Measurements from ENCODE around the gene FOSL2. TPM values are rescaled to one million over a fixed set of nuclear protein-coding genes. Genes with fewer than 3 reads are reported as not detected.

The FOSL2 gene
- total RNA-seq, 1 donor from 2014 or later = 156 TPM

DNA sequence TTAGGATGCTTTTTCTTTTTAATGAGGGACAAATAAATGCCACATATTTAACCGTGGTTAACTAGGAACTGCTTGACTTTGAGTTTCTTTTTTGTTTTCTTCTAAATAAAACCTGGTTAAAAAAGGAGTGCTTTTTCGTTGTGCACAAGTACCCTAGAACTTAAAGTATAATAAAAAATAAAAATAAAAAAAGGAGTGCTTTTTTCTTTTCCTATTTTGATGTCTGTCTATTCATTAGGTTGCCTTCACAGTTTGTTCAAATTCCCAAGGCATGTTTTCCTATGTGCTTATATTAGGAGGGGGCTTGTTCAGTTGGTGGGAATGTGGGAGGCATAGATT, 4.4 kb downstream of the FOSL2 start:
- Mint-ChIP-seq H3K4me1 (ENCODE audit: low read depth) (peaks cover 41% of the 10 kb centered on the region), H3K36me3 (ENCODE audit: low read depth) (peaks cover 50% of the 10 kb centered on the region), H3K27ac (no peak overlapping the region), H3K9me3 (no peaks in the 10 kb centered on the region), H3K27me3 (ENCODE audit: low read depth) (no peaks in the 10 kb centered on the region), H3K4me3 (ENCODE audit: low read depth) (peak overlapping the region; percentile 68)
- no peak for DNase-seq (ENCODE audit: low spot score)
- intact Hi-C loops (cut with micrococcal nuclease) = loop anchor here (2.0 to 10.0 kb wide), 2 partner anchors 342 to 642 kb away; no protein-coding TSS in a partner anchor

DNA sequence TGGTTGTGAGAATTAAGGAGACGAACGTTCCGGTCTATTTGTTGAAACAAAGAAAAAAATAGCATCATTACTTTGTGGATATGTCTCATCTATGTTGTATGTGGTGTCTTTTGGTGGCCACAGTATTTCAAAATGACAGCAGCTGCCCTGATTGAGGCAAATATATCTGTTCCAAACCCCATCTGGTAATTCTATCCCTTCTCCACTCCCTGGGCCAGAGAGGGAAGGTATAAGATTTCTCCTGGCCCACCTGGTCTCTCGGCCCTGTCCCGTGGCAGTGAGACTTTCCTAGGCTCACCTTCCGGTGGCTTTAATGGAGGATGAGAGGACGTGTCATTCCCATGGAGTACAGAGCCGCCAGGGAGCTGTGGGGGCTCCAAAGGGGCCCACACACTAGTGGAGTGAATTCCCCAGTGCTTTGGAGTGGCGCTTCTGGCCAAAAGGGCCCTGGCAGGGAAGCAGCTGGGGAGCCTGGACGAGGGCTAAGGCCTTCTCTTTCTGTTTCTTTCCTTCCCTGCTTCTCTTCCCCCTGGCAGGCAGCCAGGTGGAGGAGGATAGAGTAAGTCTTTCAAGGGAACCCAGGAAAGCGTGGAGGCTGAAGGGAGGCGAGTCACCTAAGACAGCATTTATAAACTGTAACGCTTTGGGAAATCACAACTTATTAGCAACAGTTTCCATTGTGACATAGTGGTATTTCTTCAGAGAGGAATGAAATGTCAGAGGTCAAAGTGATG, 5.6 kb downstream of the FOSL2 start:
- DNase-seq (ENCODE audit: low spot score) = no peak
- Mint-ChIP-seq H3K4me3 (ENCODE audit: low read depth) (peak overlapping the region; percentile 68), H3K4me1 (ENCODE audit: low read depth) (peaks cover 47% of the 10 kb centered on the region), H3K27me3 (ENCODE audit: low read depth) (no peaks in the 10 kb centered on the region), H3K27ac (peak overlapping the region; percentile 59), H3K36me3 (ENCODE audit: low read depth) (peaks cover 57% of the 10 kb centered on the region), H3K9me3 (no peaks in the 10 kb centered on the region)
- intact Hi-C loops (cut with micrococcal nuclease) = loop anchor here (10.0 kb wide), 1 partner anchor 343 kb away; no protein-coding TSS in a partner anchor

DNA sequence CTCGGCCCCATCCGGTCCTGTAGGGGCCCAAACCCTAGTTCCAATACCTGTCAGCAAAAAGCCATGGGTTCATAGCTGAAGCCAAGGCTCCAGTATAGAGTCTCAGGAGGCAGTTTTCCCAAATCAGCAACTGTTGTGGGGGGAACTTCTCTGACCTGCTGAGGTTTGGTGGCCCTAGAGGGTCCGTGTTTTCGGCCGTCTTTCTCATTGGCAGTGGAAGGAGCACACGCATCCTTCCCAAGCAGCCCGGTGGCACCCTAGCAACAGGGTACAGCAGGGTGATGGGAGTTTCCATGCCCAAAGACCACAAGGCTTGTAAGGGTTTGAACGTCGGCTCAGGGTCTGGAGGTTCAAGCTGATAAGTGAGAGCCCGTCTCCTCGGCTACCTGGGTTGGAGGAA, 6.6 kb downstream of the FOSL2 start:
- intact Hi-C loops (cut with micrococcal nuclease) = loop anchor here (10.0 kb wide), 1 partner anchor 344 kb away; no protein-coding TSS in a partner anchor
- H3K27me3 Mint-ChIP-seq (ENCODE audit: low read depth) = no peaks in the 10 kb centered on the region
- H3K9me3 Mint-ChIP-seq = no peaks in the 10 kb centered on the region
- peak overlapping the region; percentile 41 for H3K4me3 Mint-ChIP-seq (ENCODE audit: low read depth)
- DNase-seq (ENCODE audit: low spot score) = no peak
- peak overlapping the region; percentile 59 for H3K27ac Mint-ChIP-seq
- H3K4me1 Mint-ChIP-seq (ENCODE audit: low read depth) = peaks cover 52% of the 10 kb centered on the region
- peaks cover 68% of the 10 kb centered on the region for H3K36me3 Mint-ChIP-seq (ENCODE audit: low read depth)

DNA sequence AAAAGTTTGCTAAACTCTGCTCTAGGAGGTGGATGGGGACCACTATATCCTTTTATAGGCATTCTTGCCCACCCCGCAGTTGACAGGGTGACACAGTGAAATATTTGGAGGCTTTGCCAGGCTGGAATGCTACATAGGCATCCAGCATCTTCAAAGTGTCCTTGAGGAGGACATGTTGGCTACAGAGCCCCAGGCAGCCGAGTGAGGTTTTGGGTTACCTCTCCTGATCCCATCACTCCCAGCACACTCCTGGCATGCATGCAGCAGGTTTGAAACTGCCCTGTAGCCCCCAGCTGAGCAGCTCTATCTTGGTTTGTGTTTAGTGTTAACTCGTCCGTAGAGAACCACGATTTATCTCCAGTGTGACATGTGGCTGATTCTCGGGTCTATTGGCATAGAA, 7.3 kb downstream of the FOSL2 start:
- peaks cover 74% of the 10 kb centered on the region for H3K36me3 Mint-ChIP-seq (ENCODE audit: low read depth)
- no peak overlapping the region for H3K4me3 Mint-ChIP-seq (ENCODE audit: low read depth)
- peak overlapping the region; percentile 53 for H3K27ac Mint-ChIP-seq
- no peak for DNase-seq (ENCODE audit: low spot score)
- no peaks in the 10 kb centered on the region for H3K27me3 Mint-ChIP-seq (ENCODE audit: low read depth)
- H3K9me3 Mint-ChIP-seq = no peaks in the 10 kb centered on the region
- intact Hi-C loops (cut with micrococcal nuclease) = loop anchor here (10.0 kb wide), 1 partner anchor 345 kb away; no protein-coding TSS in a partner anchor
- peaks cover 52% of the 10 kb centered on the region for H3K4me1 Mint-ChIP-seq (ENCODE audit: low read depth)

DNA sequence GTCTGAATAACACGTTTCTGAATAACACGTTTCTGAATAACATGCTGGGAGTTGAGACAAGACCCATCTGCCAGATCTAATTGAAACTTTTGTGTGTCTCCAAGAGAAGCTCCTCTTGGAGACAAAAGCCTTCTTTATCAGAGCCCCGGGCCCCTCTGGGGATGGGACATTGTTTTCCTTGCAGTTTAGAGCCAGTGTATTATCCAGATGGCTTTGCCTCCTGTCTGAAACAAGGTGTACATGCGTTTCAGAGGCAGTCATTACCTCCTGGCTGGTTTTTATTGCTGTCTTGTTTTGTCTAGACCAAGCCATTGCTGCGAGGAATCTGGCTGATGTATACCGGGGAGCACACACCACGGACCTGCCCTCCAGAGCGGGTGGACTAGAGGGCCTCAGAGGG, 7.8 kb downstream of the FOSL2 start:
- Mint-ChIP-seq H3K36me3 (ENCODE audit: low read depth) (peaks cover 79% of the 10 kb centered on the region), H3K4me1 (ENCODE audit: low read depth) (peaks cover 54% of the 10 kb centered on the region), H3K9me3 (no peaks in the 10 kb centered on the region), H3K4me3 (ENCODE audit: low read depth) (no peak overlapping the region), H3K27me3 (ENCODE audit: low read depth) (no peaks in the 10 kb centered on the region), H3K27ac (peak overlapping the region; percentile 53)
- no peak for DNase-seq (ENCODE audit: low spot score)
- intact Hi-C loops (cut with micrococcal nuclease) = no loop called here

GRCh38 chr2:28400921-28401320, 8.3 kb downstream of the FOSL2 start:
- intact Hi-C loops (cut with micrococcal nuclease) = no loop called here
- no peak for DNase-seq (ENCODE audit: low spot score)
- Mint-ChIP-seq H3K27me3 (ENCODE audit: low read depth) (no peaks in the 10 kb centered on the region), H3K9me3 (no peaks in the 10 kb centered on the region), H3K4me3 (ENCODE audit: low read depth) (no peak overlapping the region), H3K27ac (no peak overlapping the region), H3K36me3 (ENCODE audit: low read depth) (peaks cover 84% of the 10 kb centered on the region), H3K4me1 (ENCODE audit: low read depth) (peaks cover 55% of the 10 kb centered on the region)

- Mint-ChIP-seq H3K9me3 (no peaks in the 10 kb centered on the region), H3K27ac (peak overlapping the region; percentile 1), H3K4me1 (ENCODE audit: low read depth) (peaks cover 60% of the 10 kb centered on the region), H3K4me3 (ENCODE audit: low read depth) (no peak overlapping the region), H3K27me3 (ENCODE audit: low read depth) (no peaks in the 10 kb centered on the region), H3K36me3 (ENCODE audit: low read depth) (peaks cover 89% of the 10 kb centered on the region)
- DNase-seq (ENCODE audit: low spot score) = no peak
- intact Hi-C loops (cut with micrococcal nuclease) = no loop called here
These were observed 8.8 kb downstream of the FOSL2 start for GRCh38 chr2:28401411-28401810.

GRCh38 chr2:28401948-28402550, 9.4 kb downstream of the FOSL2 start:
- H3K27ac Mint-ChIP-seq = peak overlapping the region; percentile 1
- no peak overlapping the region for H3K4me3 Mint-ChIP-seq (ENCODE audit: low read depth)
- H3K9me3 Mint-ChIP-seq = no peaks in the 10 kb centered on the region
- intact Hi-C loops (cut with micrococcal nuclease) = no loop called here
- no peak for DNase-seq (ENCODE audit: low spot score)
- H3K27me3 Mint-ChIP-seq (ENCODE audit: low read depth) = no peaks in the 10 kb centered on the region
- H3K36me3 Mint-ChIP-seq (ENCODE audit: low read depth) = peaks cover 94% of the 10 kb centered on the region
- H3K4me1 Mint-ChIP-seq (ENCODE audit: low read depth) = peaks cover 65% of the 10 kb centered on the region

DNA sequence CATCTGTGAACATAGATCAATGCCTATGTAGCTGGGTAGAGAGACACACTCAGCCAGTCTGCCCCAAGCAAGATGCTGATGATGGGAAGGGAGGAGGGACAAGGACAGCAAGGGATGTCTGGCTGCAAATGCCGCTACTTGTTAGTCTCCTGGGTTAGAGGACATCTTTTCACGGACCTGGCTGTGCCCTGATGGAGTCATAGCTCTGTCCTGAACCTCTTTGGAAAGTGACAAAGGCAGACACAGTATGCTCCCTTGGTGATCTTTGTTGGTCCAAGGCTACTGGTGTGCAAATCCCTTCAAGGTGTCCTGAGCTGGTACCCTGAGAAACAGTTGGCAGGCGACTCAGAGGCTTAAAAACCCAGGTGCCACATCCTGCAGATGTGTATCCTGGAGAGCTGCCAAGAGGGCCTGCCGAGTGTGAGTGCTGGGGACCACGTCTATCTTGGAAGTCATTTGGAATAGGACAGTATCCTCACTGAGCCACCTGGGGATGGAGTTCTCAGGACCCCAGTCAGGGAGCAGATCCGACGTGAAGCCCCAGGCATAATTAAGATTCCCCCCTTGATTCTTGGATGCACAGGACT, 10.8 kb downstream of the FOSL2 start:
- Mint-ChIP-seq H3K4me1 (ENCODE audit: low read depth) (peaks cover 64% of the 10 kb centered on the region), H3K36me3 (ENCODE audit: low read depth) (peaks cover 94% of the 10 kb centered on the region), H3K27me3 (ENCODE audit: low read depth) (no peaks in the 10 kb centered on the region), H3K9me3 (no peaks in the 10 kb centered on the region), H3K27ac (no peak overlapping the region), H3K4me3 (ENCODE audit: low read depth) (no peak overlapping the region)
- no peak for DNase-seq (ENCODE audit: low spot score)
- intact Hi-C loops (cut with micrococcal nuclease) = no loop called here

GRCh38 chr2:28404086-28404485, 11.4 kb downstream of the FOSL2 start:
- intact Hi-C loops (cut with micrococcal nuclease) = no loop called here
- H3K4me3 Mint-ChIP-seq (ENCODE audit: low read depth) = no peak overlapping the region
- H3K27me3 Mint-ChIP-seq (ENCODE audit: low read depth) = no peaks in the 10 kb centered on the region
- no peak overlapping the region for H3K27ac Mint-ChIP-seq
- H3K4me1 Mint-ChIP-seq (ENCODE audit: low read depth) = peaks cover 64% of the 10 kb centered on the region
- H3K36me3 Mint-ChIP-seq (ENCODE audit: low read depth) = peaks cover 94% of the 10 kb centered on the region
- H3K9me3 Mint-ChIP-seq = no peaks in the 10 kb centered on the region
- no peak for DNase-seq (ENCODE audit: low spot score)

DNA sequence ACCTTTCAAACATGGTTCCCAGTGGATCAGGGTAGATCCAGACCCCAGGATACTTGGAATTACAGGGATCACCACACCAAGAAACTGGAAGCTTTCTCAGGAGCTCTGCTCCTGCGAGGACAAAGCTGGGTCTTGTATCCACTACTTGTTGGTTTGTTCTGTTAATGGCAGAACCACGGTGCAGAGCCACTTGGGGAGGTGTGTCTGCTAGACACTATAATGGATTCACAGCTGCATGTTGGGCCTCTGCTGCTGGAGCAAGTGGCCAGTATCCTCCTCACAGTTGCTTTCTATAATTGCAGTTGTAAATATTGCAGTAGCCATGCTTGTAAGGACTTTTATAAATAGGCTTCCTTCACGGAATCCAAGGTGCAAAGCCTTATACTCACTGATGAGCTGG, 12.9 kb downstream of the FOSL2 start:
- no peaks in the 10 kb centered on the region for H3K27me3 Mint-ChIP-seq (ENCODE audit: low read depth)
- peaks cover 93% of the 10 kb centered on the region for H3K36me3 Mint-ChIP-seq (ENCODE audit: low read depth)
- no peak for DNase-seq (ENCODE audit: low spot score)
- H3K4me3 Mint-ChIP-seq (ENCODE audit: low read depth) = no peak overlapping the region
- no peak overlapping the region for H3K27ac Mint-ChIP-seq
- H3K9me3 Mint-ChIP-seq = no peaks in the 10 kb centered on the region
- intact Hi-C loops (cut with micrococcal nuclease) = loop anchor here (5.0 kb wide), 1 partner anchor 513 kb away; the partner anchor contains the start of genes BABAM2 and RBKS
- H3K4me1 Mint-ChIP-seq (ENCODE audit: low read depth) = peaks cover 66% of the 10 kb centered on the region

DNA sequence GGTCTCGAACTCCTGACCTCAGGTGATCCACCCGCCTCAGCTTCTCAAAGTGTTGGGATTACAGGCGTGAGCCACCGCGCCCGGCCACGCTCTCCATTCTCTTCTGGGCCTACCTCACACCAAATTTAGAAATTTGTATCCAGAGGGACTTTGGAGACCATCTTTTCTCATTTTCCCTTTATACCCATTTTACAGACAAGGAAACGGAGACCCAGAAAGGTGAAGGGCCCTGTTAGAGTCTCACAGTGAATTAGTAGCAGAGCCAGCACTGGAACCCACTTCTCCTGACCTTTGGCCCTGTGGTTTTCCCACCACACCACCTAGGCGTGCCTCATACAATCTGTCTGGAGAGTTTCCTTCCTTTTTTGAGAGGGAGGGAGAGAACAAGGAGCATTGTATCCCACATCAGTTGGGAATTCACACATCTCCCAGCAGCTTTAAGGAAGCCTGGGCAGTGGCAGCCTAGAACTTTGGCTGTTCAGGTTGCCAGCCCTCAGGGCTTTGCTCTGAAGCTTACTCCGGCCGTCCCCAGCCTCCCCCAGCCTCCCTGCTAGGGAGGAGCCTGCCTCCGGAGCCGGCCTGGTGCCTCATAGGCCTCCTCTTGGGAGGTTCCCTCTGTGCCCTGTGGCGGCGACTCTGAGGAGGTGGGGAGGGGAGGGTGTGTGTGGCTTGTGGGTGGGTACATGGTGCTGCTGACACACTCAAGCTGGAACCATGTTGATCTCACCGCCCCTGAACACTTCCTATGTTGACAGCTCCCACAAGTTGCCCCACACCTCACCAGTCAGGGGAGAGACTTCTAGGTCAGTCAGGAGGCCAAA, 13.8 kb downstream of the FOSL2 start:
- Mint-ChIP-seq H3K4me1 (ENCODE audit: low read depth) (peaks cover 70% of the 10 kb centered on the region), H3K27me3 (ENCODE audit: low read depth) (no peaks in the 10 kb centered on the region), H3K4me3 (ENCODE audit: low read depth) (peak overlapping the region; percentile 21), H3K36me3 (ENCODE audit: low read depth) (peaks cover 97% of the 10 kb centered on the region), H3K27ac (peak overlapping the region; percentile 72), H3K9me3 (no peaks in the 10 kb centered on the region)
- intact Hi-C loops (cut with micrococcal nuclease) = loop anchor here (5.0 kb wide), 1 partner anchor 514 kb away; the partner anchor contains the start of genes BABAM2 and RBKS
- peak; percentile 36 for DNase-seq (ENCODE audit: low spot score)
